ENCODE data around the gene FBXL3.

- no peak for TF ChIP-seq HDAC6 (IDR thresholded peaks at IDR 0.05; ENCODE audit: low read depth, low read length)
- no peak for TF ChIP-seq CTCF (IDR thresholded peaks at IDR 0.05; ENCODE audit: control extremely low read depth in 1 of 3, insufficient read depth in 1 of 3, low read depth in 1 of 3, low read length in 3 of 3)
Measured at GRCh38 chr13:76971215-76971614, 55.7 kb downstream of the FBXL3 start.
